ENCODE data around the gene CCNQ.

Gene CCNQ

GRCh38 chrX:153582896-153583295 lies 16.0 kb downstream of the CCNQ start:
- Histone ChIP-seq H3F3A (ENCODE audit: control insufficient read depth, insufficient read depth) (peaks cover 2% of the 10 kb centered on the region; the same call in 1 of the 2 replicates), H3K79me2 (ENCODE audit: control insufficient read depth, low read length) (no peaks in the 10 kb centered on the region), H3K36me3 (ENCODE audit: control insufficient read depth, low read length) (no peaks in the 10 kb centered on the region), H3K4me1 (ENCODE audit: control insufficient read depth, low read length) (peaks cover 16% of the 10 kb centered on the region), H3K4me2 (ENCODE audit: low read length) (peak overlapping the region; percentile 48), H4K20me1 (ENCODE audit: control insufficient read depth, insufficient read depth, low read depth, low read length) (no peaks in the 10 kb centered on the region), H3K27ac (ENCODE audit: low read depth, low read length) (no peak overlapping the region), H3K27me3 (ENCODE audit: control insufficient read depth, low read length) (no peaks in the 10 kb centered on the region), H3K4me3 (ENCODE audit: low read length) (no peak overlapping the region; the same call in 1 of the 2 replicates), H3K9me2 (replicated peaks; ENCODE audit: control insufficient read depth, low read length) (no peaks in the 10 kb centered on the region), H3K9me3 (ENCODE audit: control insufficient read depth, insufficient read depth, low read length) (no peaks in the 10 kb centered on the region)
- TF ChIP-seq EZH2phosphoT487 (IDR thresholded peaks at IDR 0.05; ENCODE audit: borderline replicate concordance, low read length), result no peak
- TF ChIP-seq CTCF (IDR thresholded peaks at IDR 0.05; ENCODE audit: low read depth, low read length, poor library complexity, severe bottlenecking), result no peak

- Histone ChIP-seq H3K36me3 (ENCODE audit: control insufficient read depth, low read length) (no peaks in the 10 kb centered on the region), H3K9me3 (ENCODE audit: control insufficient read depth, insufficient read depth, low read length) (no peaks in the 10 kb centered on the region), H3K4me2 (ENCODE audit: low read length) (no peak overlapping the region), H3F3A (ENCODE audit: control insufficient read depth, insufficient read depth) (peaks cover 2% of the 10 kb centered on the region; the same call in 1 of the 2 replicates), H3K27me3 (ENCODE audit: control insufficient read depth, low read length) (no peaks in the 10 kb centered on the region), H3K27ac (ENCODE audit: low read depth, low read length) (no peak overlapping the region), H3K4me1 (ENCODE audit: control insufficient read depth, low read length) (peaks cover 16% of the 10 kb centered on the region), H3K79me2 (ENCODE audit: control insufficient read depth, low read length) (no peaks in the 10 kb centered on the region), H4K20me1 (ENCODE audit: control insufficient read depth, insufficient read depth, low read depth, low read length) (no peaks in the 10 kb centered on the region), H3K4me3 (ENCODE audit: low read length) (no peak overlapping the region), H3K9me2 (replicated peaks; ENCODE audit: control insufficient read depth, low read length) (no peaks in the 10 kb centered on the region)
- TF ChIP-seq EZH2phosphoT487 (IDR thresholded peaks at IDR 0.05; ENCODE audit: borderline replicate concordance, low read length) (no peak), CTCF (IDR thresholded peaks at IDR 0.05; ENCODE audit: low read depth, low read length, poor library complexity, severe bottlenecking) (no peak)
These were observed 18.1 kb downstream of the CCNQ start for GRCh38 chrX:153580700-153581386.

- Histone ChIP-seq H4K20me1 (ENCODE audit: control insufficient read depth, insufficient read depth, low read depth, low read length) (no peaks in the 10 kb centered on the region), H3K9me3 (ENCODE audit: control insufficient read depth, insufficient read depth, low read length) (no peaks in the 10 kb centered on the region), H3K36me3 (ENCODE audit: control insufficient read depth, low read length) (no peaks in the 10 kb centered on the region), H3K27ac (ENCODE audit: low read depth, low read length) (no peak overlapping the region), H3F3A (ENCODE audit: control insufficient read depth, insufficient read depth) (peaks cover 2% of the 10 kb centered on the region; the same call in 1 of the 2 replicates), H3K4me1 (ENCODE audit: control insufficient read depth, low read length) (peaks cover 16% of the 10 kb centered on the region), H3K27me3 (ENCODE audit: control insufficient read depth, low read length) (no peaks in the 10 kb centered on the region), H3K9me2 (replicated peaks; ENCODE audit: control insufficient read depth, low read length) (no peaks in the 10 kb centered on the region), H3K79me2 (ENCODE audit: control insufficient read depth, low read length) (no peaks in the 10 kb centered on the region), H3K4me3 (ENCODE audit: low read length) (no peak overlapping the region), H3K4me2 (ENCODE audit: low read length) (no peak overlapping the region)
- TF ChIP-seq CTCF (IDR thresholded peaks at IDR 0.05; ENCODE audit: low read depth, low read length, poor library complexity, severe bottlenecking), result no peak
- no peak for TF ChIP-seq EZH2phosphoT487 (IDR thresholded peaks at IDR 0.05; ENCODE audit: borderline replicate concordance, low read length)
These were observed 20.1 kb downstream of the CCNQ start for GRCh38 chrX:153578889-153579288.

Measured in DOHH2 (cell line).